OCI-LY1 (cell line): Measurements from ENCODE around the gene NEURL1.

ENCODE experiments used
- H2AFZ ChIP-seq: fragments of 200-600 bp; sonication (generic), shearing (Covaris generic); 2 replicates; pipeline ENCODE4 v1.6.0; 2014; ENCODE audit warnings: antibody characterized with exemption, mild to moderate bottlenecking, low read length
- H3F3A ChIP-seq: fragments of 200-600 bp; sonication (generic), shearing (Covaris generic); 2 replicates; pipeline ENCODE4 v1.6.0; 2014; ENCODE audit warnings: mild to moderate bottlenecking, antibody characterized with exemption, low read length, moderate library complexity; ENCODE audit not compliant: insufficient read depth
- H3K27ac ChIP-seq: fragments of 200-600 bp; sonication (generic); 2 replicates; pipeline ENCODE4 v1.5.1; 2014; ENCODE audit warnings: low read length, mixed run types, mild to moderate bottlenecking, low read depth; ENCODE audit not compliant: poor library complexity, severe bottlenecking
- H3K27me3 ChIP-seq: fragments of 200-600 bp; sonication (generic); 2 replicates; pipeline ENCODE4 v1.6.0; 2014; ENCODE audit warnings: antibody characterized with exemption, mild to moderate bottlenecking, low read length, moderate library complexity; ENCODE audit not compliant: insufficient read depth
- H3K36me3 ChIP-seq: fragments of 200-600 bp; sonication (generic); 2 replicates; pipeline ENCODE4 v1.6.1; 2014; ENCODE audit warnings: mild to moderate bottlenecking, antibody characterized with exemption, low read length, moderate library complexity, mixed read lengths; ENCODE audit not compliant: insufficient read depth
- H3K4me1 ChIP-seq: fragments of 200-600 bp; sonication (generic); 2 replicates; pipeline ENCODE4 v1.5.1; 2014; ENCODE audit warnings: mild to moderate bottlenecking, low read length, moderate library complexity; ENCODE audit not compliant: insufficient read depth, severe bottlenecking
- H3K4me2 ChIP-seq: fragments of 200-600 bp; sonication (generic), shearing (Covaris generic); 2 replicates; pipeline ENCODE4 v1.6.1; 2014; ENCODE audit warnings: low read length
- H3K4me3 ChIP-seq: fragments of 200-600 bp; sonication (generic); 2 replicates; pipeline ENCODE4 v1.5.1; 2014; ENCODE audit warnings: low read length, low read depth, mild to moderate bottlenecking, mixed read lengths; ENCODE audit not compliant: poor library complexity, severe bottlenecking
- H3K79me2 ChIP-seq: fragments of 200-600 bp; shearing (Covaris generic); 2 replicates; pipeline ENCODE4 v1.6.1; 2016; ENCODE audit warnings: mixed run types, low read length, mixed read lengths; ENCODE audit not compliant: insufficient read depth
- H3K9ac ChIP-seq: fragments of 200-600 bp; sonication (generic), shearing (Covaris generic); 2 replicates; pipeline ENCODE4 v1.6.1; 2014; ENCODE audit warnings: mild to moderate bottlenecking, low read length, mixed read lengths
- H3K9me2 ChIP-seq: fragments of 200-600 bp; sonication (generic), shearing (Covaris generic); 2 replicates; pipeline ENCODE4 v1.6.1; 2014; ENCODE audit warnings: low read depth, mild to moderate bottlenecking, low read length, mixed read lengths
- H3K9me3 ChIP-seq: fragments of 200-600 bp; shearing (Covaris generic); 2 replicates; pipeline ENCODE4 v1.6.1; 2014; ENCODE audit warnings: low read length, mixed read lengths
- H4K20me1 ChIP-seq: fragments of 200-600 bp; sonication (generic), shearing (Covaris generic); 2 replicates; pipeline ENCODE4 v1.6.0; 2016; ENCODE audit warnings: mild to moderate bottlenecking, low read length; ENCODE audit not compliant: insufficient read depth
- CTCF ChIP-seq: fragments of 200-600 bp; sonication (generic), shearing (Covaris generic); IDR thresholded peaks from 2 replicates; pipeline ENCODE4 v1.5.1; 2017; ENCODE audit warnings: mild to moderate bottlenecking, antibody characterized with exemption, low read length, moderate library complexity, mixed read lengths
- EZH2 ChIP-seq: fragments of 200-600 bp; sonication (generic), shearing (Covaris generic); IDR thresholded peaks from 2 replicates; pipeline ENCODE4 v1.8.0; 2017; ENCODE audit warnings: borderline replicate concordance, mixed run types, mild to moderate bottlenecking, antibody characterized with exemption, low read length, moderate library complexity, mixed read lengths

The NEURL1 gene

DNA sequence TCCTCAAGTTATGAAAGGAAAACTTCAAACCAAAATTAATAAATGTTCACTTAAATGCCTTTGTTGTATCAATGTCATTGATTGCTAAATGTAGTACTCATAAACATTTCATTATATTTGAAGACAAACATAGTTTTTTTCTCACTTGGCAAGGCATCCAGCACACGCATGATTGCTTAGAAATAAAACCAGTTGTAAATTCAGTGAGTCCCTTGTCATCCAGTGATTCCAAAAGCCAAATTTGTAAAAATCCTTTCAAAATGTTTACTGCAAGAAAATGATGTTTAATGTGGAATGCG is 6.1 kb upstream of the NEURL1 start:
- Histone ChIP-seq H3K9me2 (no peaks in the 10 kb centered on the region), H3K9ac (no peak overlapping the region)

DNA sequence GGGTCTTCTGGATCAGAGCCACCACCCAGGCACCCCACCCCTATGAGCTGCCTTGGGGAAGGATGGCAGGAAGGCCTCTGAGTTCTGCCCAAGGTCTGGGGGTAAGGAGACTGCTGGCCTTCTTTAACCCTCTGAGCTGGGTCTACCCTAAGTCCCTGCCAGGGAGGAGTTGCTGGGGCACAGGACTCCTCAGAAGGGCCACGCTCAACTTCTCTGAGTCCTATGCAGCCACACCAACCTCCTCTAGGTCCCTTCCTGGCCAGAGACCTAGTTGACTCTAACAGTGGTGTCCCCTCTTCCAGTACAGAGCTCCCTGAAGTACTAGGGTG is 2.6 kb upstream of the NEURL1 start:
- no peak overlapping the region for H3K27ac ChIP-seq
- H3K79me2 ChIP-seq = no peaks in the 10 kb centered on the region
- no peak overlapping the region for H3K4me3 ChIP-seq
- peaks cover 8% of the 10 kb centered on the region for H3K4me1 ChIP-seq
- H3K27me3 ChIP-seq = peaks cover 7% of the 10 kb centered on the region; the same call in 1 of the 2 replicates
- no peak overlapping the region for H3K9ac ChIP-seq
- no peak overlapping the region for H2AFZ ChIP-seq
- TF ChIP-seq CTCF = no peak
- TF ChIP-seq EZH2 = no peak
- no peaks in the 10 kb centered on the region for H3K36me3 ChIP-seq
- no peak overlapping the region for H3K4me2 ChIP-seq
- no peaks in the 10 kb centered on the region for H4K20me1 ChIP-seq
- H3F3A ChIP-seq = no peaks in the 10 kb centered on the region
- no peaks in the 10 kb centered on the region for H3K9me2 ChIP-seq
- H3K9me3 ChIP-seq = no peaks in the 10 kb centered on the region

More for the DNA sequence above, 6.1 kb upstream of the NEURL1 start:
- no peaks in the 10 kb centered on the region for H4K20me1 ChIP-seq
- no peak overlapping the region for H3K4me2 ChIP-seq
- H3K9me3 ChIP-seq = no peaks in the 10 kb centered on the region
- H3K79me2 ChIP-seq = no peaks in the 10 kb centered on the region
- no peak overlapping the region for H3K4me3 ChIP-seq
- TF ChIP-seq EZH2 (no peak), CTCF (no peak)
- peaks cover 13% of the 10 kb centered on the region for H3K4me1 ChIP-seq
- H2AFZ ChIP-seq = no peak overlapping the region
- H3K36me3 ChIP-seq = no peaks in the 10 kb centered on the region
- H3F3A ChIP-seq = no peaks in the 10 kb centered on the region
- H3K27ac ChIP-seq = no peak overlapping the region
- H3K27me3 ChIP-seq = peaks cover 6% of the 10 kb centered on the region; the same call in 1 of the 2 replicates

GRCh38 chr10:103491729-103492364 is 1.7 kb upstream of the NEURL1 start:
- Histone ChIP-seq H3K27me3 (peaks cover 7% of the 10 kb centered on the region; the same call in 1 of the 2 replicates), H3F3A (no peaks in the 10 kb centered on the region), H2AFZ (no peak overlapping the region), H3K9me3 (no peaks in the 10 kb centered on the region), H3K4me3 (no peak overlapping the region), H3K9ac (no peak overlapping the region), H3K27ac (no peak overlapping the region), H3K36me3 (no peaks in the 10 kb centered on the region), H3K9me2 (no peaks in the 10 kb centered on the region), H4K20me1 (no peaks in the 10 kb centered on the region), H3K4me2 (no peak overlapping the region), H3K79me2 (no peaks in the 10 kb centered on the region), H3K4me1 (peaks cover 8% of the 10 kb centered on the region)
- TF ChIP-seq CTCF (no peak), EZH2 (no peak)
